GM21447 (cell line): ENCODE data around the gene CCDC138.

Experiments
- ATAC-seq: cut with Tn5 transposase; IDR thresholded peaks from one replicate; pipeline ENCODE4 v1.9.1; 2021; ENCODE audit not compliant: unreplicated experiment

Gene CCDC138

GRCh38 chr2:108825736-108826135, 39.2 kb downstream of the CCDC138 start:
- ATAC-seq = no peak

GRCh38 chr2:108829578-108830310, 43.2 kb downstream of the CCDC138 start:
- no peak for ATAC-seq

- no peak for ATAC-seq
Measured at GRCh38 chr2:108833219-108833618, 46.6 kb downstream of the CCDC138 start.

- no peak for ATAC-seq
Measured at GRCh38 chr2:108834620-108835019, 48.0 kb downstream of the CCDC138 start.

GRCh38 chr2:108835040-108835439, 48.5 kb downstream of the CCDC138 start:
- no peak for ATAC-seq

- no peak for ATAC-seq
Measured at GRCh38 chr2:108837198-108837597, 50.6 kb downstream of the CCDC138 start.

- no peak for ATAC-seq
Measured at GRCh38 chr2:108841506-108841905, 54.9 kb downstream of the CCDC138 start.

GRCh38 chr2:108845923-108846322, 59.4 kb downstream of the CCDC138 start:
- ATAC-seq = no peak

- no peak for ATAC-seq
Measured at GRCh38 chr2:108847000-108847399, 60.4 kb downstream of the CCDC138 start.

- no peak for ATAC-seq
Measured at GRCh38 chr2:108852375-108852774, 65.8 kb downstream of the CCDC138 start.

GRCh38 chr2:108853421-108853820, 66.8 kb downstream of the CCDC138 start:
- ATAC-seq = no peak

GRCh38 chr2:108854484-108854883, 67.9 kb downstream of the CCDC138 start:
- ATAC-seq = no peak

GRCh38 chr2:108855194-108855593, 68.6 kb downstream of the CCDC138 start:
- no peak for ATAC-seq

GRCh38 chr2:108858894-108859293, 72.3 kb downstream of the CCDC138 start:
- ATAC-seq = no peak

- ATAC-seq = no peak
Measured at GRCh38 chr2:108866041-108866440, 79.5 kb downstream of the CCDC138 start.

- ATAC-seq = no peak
Measured at GRCh38 chr2:108868911-108869310, 82.3 kb downstream of the CCDC138 start.

- no peak for ATAC-seq
Measured at GRCh38 chr2:108869542-108869941, 83.0 kb downstream of the CCDC138 start.

GRCh38 chr2:108870069-108870644, 83.6 kb downstream of the CCDC138 start:
- ATAC-seq = no peak

- ATAC-seq = no peak
Measured at GRCh38 chr2:108877506-108877905, 90.9 kb downstream of the CCDC138 start.

GRCh38 chr2:108878276-108878675, 91.7 kb downstream of the CCDC138 start:
- no peak for ATAC-seq

- no peak for ATAC-seq
Measured at GRCh38 chr2:108884619-108885018, 98.0 kb downstream of the CCDC138 start.

- ATAC-seq = no peak
Measured at GRCh38 chr2:108889907-108890306, 103.3 kb downstream of the CCDC138 start.

GRCh38 chr2:108893277-108893676, 106.7 kb downstream of the CCDC138 start:
- no peak for ATAC-seq
